HG03095 (cell line): ENCODE measurements around the gene ZDHHC14.
A peak's percentile ranks its signal among the peaks of the same experiment; 100 is the strongest.

ENCODE experiments used
- ATAC-seq: cut with Tn5 transposase; IDR thresholded peaks from one replicate; pipeline ENCODE4 v1.9.1; 2021; ENCODE audit warnings: moderate library complexity; ENCODE audit not compliant: unreplicated experiment

The ZDHHC14 gene

DNA sequence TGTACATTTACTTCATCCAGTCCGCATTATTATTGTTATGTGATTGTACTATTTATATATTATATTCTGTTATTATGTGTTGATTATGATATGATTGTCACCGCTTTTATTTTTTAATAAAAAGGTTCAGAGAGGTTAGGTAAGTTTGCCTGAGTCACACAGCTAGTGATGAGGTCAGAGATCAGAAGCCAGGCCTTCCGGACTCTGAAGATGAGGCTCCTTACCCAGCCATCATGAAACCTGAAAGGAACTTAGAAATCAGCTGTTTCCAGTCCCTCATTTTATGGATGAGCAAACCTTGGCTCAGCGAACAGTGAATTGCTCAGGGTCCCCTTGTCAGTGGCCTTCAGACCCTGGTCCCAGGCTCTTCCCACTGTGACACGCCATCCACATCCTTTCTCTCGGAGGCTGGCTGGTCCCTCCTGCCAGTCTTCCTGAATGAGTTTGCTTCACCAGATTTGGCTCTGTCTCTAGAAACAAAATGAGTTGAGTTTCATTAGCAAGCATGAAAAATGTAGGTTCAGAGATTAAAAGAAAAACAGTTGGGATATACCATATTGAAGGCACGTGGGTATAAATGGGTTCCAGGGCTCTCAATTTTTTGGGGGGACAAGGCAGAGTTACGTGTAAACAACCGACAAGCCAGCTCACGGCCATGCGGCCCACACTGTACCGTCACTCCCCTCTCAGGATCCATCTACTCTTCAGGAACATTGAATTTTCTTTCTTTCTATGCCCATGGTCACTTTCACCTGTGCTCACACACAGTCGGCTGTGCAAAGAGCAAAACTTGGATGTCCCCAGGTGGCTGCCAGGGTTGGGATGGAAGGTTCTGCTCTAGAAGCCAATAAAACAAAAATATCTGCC, 132.9 kb downstream of the ZDHHC14 start:
- no peak for ATAC-seq

DNA sequence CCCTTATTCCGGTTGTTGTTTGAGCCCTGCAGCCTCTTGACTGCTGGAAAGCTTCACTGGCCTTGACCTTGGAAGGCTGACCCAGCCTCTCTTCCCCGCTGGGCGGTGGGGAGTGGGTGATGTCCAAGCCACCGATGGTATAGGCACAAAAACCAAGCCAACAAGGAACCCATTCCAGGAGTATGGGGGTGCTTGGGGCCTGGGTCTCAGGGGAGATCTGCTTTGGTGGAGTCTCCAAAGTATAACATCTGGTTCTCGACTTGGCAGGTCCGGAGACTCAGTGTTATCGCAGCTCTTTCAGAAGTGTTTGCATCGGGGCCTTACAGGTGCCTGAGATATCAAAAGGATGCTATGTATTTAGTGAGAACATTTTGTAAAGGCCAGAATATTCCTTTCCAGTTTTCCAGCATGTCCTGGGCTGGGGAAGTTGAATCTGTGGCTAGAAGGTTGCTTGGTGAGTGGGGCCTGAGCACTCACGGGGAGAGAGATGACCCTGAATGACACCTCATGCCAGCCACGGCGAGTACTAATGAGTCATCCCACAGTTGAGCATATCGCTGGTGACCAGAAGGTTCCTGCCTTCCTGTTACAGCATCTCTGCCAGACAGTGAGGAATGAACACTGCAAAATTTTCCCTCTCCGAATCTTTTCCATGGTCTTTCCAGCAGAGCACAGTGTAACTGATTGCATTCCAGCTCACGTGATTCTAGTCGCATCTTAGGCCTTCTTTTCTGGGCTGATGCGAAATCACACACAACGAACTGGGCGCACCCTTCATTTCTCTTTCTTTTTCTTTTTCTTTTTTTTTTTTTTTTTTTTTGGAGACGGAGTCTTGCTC, 133.9 kb downstream of the ZDHHC14 start:
- no peak for ATAC-seq

DNA sequence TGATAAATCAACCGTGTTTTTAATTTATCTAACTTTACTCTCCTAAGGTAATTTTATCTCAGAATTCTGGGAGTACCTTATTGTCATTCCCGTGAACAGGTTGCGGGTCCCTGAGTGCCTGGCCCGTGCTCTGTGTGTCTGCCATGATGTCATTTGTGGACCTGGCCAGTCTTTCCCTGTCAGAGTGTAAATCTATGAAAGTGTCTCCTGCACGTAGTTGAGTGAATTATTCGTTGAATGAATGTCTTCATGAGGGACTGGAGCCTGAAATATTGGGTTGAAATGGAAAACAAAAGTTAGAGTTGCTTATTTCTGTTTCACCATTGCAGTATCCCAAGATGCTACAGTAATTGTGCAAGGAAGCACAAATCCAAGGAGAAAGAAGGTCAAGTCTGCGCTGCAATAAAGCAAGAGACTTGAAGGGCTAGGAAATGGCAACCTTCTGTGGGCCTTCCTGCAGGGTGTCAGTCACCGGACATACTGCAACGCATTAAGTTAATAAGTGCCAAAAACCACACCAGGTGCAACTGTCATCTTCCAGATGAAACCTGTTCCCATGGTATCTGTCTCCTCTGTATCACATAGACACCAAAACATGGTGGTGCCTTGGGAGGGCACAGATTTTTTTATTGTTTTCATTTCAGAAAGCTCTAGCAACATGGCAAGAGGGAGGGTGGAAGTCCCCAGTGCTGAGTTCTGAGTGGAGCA, 135.5 kb downstream of the ZDHHC14 start:
- no peak for ATAC-seq

DNA sequence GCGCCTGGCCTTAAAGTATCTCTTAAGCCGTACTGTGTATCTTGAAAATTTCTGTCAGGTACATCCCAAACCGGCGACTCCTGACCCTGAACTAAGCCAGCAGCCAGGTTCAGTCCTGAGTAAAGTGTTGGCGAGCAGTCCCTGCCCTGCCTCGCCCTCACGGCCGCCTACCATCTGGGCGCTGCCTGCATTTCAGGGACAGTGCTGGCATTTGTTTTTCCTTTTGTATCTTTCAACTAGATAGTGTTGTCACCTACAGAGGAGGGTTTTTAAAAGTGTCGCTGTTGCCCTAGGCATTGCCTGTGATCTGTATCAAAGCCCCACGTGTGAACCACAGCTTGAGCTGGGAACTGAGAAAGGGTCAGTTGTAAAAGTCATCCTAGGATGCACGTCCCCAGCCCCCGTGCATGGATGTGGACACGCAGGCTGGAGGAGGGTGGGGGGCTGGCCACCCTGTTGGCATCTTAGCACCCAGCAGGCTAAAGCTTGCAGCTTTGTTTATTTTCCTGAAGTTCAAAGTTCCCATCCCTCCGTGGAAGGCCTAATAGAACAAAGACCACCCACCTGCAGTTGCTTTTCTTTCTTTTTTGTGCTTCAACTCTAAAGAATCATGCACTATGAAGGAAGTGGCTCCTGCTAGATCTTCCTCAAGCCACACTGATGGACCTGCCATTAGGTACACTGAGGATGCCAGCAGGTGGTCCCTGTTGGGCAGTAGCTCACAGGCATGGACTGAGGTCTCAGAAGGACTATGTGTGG, 136.8 kb downstream of the ZDHHC14 start:
- no peak for ATAC-seq

DNA sequence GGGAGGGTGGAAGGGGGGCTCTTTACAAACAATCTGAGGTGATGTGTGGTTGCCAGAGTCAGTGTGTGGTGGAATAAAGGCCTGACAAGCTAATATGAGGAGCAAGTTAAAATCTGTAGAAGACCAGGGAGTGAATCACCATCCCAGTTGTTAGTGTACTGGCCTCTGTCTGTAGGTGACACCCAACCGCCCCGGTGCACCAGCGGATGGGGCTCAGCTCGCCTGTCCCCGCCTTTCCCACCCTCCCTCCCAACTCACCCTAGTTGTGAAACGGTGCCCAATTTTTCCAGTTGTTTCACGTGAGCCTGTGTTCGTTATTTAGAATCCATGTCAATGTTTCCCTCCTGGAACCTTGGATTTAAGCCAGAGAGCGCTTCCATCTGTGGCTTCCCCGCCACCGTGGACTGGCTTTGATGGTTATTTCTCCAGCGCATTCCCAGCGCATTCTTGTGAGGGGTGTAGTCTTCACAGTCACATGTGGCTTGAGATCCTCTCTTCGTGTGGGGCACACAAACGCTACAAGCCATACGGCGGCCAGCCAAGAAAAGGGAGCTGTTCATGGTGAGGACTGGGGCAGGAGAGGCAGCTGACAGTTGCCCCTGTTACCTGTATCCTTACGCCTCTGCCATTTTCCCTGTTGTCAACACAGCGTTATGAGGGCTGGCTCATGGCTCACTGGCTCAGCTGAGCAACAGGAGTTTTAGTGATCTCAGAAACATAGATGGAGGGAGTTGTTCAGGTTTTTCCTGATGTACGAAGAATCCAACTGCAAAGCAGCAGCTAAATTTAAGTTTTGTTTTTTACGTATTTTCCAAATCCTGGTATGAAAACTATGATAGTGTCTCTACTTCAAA, 137.6 kb downstream of the ZDHHC14 start:
- ATAC-seq: no peak

DNA sequence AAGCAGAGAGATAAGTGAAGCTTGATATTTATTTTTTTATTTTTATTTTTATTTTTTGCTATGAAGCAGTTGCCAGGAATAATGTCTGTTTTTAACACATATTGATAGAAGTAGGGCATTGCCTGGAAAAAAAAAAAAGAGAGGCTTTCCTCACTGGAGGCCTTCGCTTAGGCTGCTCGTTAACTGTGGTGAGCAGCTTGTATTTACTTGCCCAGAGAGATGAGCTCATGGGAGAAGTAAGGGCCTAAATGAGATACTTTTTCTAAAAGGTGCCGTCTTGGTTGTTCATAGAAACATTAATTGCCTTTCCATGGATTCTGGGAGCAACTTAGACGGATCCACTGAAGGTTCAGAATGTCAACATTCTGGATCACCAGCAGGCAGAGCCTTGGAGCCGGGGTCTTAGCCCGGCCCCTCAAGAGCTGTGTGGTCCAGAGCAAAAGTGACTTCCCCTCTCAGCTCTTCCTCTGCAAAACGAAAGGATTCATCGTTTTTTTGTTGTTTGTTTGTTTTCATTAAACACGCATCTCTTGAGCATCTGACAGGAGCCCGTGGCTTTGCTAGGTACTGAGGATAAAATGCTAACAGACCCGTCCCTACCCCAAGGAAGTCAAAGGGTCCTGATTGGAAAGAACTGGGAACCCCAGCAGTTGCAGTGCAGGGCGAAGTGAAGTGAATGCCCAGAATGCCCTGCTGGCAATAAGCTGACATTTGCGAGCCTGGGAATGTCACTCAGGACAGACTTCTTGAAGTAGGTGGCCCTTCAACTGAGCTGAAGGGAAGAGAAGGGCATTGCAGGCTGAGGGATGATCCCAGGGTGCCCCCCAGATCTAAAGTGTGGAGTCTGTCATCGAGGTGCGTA, 138.5 kb downstream of the ZDHHC14 start:
- ATAC-seq: no peak

DNA sequence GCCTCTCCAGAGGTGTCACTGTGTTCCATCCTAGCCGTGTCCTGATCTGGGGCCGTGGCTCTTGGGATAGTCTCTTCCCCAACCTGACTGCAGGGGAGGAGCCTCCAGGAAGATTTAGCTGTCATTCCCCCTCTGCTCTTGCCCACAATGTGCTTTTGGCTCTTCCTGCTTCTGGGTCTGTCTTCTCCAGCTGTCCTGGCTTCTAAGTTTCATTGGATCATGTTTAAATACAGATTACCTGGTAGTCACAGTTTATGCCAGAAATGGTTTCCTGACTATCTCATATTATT, 139.1 kb downstream of the ZDHHC14 start:
- ATAC-seq: no peak

DNA sequence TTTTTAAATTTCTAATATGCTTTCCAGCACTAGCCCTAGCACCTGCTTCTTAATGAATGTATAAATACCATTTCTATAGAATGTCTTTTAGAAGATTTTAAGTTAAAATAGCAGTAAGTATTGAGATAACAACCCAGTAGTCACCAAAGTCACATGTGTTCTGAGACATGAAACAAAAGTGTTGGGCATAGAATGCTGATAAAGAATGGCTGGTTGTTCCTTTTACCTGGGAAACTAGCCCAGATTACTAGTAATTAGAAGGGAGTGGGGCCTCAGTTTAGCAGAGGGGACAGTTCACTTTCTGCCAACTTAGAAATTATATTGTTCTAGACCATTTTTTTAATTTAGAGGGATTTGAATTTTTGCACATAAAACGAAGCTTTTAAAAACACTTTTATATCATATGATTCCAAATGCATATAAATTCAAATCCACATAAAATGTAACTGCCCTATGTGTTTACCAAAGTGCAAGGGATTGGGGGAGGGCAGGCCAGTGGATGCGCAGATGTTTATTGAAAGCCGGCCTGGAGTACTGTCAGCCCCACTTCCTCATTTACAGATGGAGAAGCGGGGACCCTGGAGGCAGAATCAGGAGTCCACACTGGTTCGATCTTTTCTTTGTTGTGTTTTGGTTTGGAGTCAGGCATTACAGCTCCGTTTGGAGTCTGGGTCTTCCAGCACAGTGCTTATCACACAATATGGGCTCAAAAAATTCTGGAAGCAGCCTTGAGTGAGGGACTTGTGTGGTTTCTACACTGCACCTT, 139.8 kb downstream of the ZDHHC14 start:
- ATAC-seq: no peak

DNA sequence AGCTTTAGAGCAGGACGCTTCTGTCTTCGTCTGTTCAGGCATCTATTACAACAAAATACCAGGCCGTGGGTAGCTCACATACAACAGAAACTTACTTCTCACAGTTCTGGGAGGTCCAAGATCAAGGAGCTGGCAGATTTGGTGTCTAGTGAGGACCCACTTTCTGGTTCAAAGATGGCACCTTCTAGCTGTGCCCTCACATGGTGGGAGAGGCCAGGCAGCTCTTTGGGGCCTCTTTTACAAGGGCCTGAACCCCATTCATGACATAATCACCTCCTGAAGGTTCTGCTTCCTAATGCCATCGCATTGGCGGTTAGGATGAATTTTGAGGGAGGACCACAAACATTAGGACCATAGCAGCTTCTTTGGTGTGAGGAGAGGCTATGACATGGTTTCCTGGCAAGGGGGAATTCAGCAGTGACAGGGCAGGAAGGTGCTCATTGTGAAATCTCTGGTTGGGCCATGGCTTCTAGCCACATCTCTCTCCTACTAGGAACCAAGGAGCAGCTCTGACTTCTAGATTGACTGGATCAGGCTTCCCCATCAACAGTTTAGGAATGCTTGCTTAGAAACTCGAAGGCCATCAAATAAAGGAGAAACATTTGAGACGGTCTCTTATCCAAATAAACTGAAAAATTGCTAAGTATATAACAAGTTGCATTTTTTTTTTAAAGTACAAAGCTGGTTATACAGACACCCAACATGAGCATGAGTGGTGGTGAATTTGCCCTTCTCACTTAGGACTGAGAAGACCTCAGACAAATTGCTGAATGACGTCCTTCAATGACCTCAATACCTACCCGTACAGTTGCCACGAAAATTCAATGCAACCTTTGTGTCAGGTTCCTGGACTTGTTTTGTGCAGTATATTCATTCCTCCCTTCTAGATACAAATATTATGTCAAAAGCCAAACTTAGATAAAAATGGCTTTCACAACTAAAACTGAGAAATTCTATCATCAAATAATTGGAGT, 140.7 kb downstream of the ZDHHC14 start:
- no peak for ATAC-seq

DNA sequence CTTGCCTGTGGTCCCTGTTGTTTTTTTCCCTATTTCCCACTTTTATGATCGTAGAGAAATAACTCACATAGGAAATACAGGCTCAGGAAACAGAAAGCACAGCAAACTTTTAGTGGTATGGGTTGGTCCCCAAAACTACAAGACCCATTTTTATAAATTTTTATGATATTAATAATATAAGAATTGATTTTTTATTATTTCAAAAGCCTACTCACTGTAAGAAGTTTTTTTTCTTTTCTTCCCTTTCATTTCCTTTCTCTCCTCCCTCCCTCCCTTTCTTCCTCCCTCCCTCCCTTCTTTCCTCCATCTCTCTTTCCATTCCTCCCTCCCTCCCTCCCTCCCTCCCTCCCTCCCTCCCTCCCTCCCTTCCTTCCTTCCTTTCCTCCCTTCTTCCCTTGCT, 141.5 kb downstream of the ZDHHC14 start:
- ATAC-seq: no peak

DNA sequence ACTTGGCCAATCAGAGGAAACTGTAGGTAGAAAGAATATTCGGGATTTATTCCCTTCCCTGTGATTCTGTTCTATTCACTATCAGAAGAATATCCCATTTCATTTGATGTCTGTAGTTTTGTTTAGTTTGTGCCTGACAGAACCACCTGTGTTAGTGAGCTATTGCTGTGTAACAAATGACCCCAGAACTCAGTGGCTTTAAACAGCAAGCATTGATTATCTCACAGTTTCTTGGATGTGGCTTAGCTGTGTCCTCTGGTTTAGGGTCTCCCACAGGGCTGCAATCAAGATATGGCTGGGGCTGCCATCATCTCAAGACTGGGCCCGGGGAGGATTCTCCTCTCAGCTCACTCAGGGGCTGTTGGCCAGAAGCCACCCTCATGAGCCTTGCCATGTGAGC, 143.7 kb downstream of the ZDHHC14 start:
- no peak for ATAC-seq

DNA sequence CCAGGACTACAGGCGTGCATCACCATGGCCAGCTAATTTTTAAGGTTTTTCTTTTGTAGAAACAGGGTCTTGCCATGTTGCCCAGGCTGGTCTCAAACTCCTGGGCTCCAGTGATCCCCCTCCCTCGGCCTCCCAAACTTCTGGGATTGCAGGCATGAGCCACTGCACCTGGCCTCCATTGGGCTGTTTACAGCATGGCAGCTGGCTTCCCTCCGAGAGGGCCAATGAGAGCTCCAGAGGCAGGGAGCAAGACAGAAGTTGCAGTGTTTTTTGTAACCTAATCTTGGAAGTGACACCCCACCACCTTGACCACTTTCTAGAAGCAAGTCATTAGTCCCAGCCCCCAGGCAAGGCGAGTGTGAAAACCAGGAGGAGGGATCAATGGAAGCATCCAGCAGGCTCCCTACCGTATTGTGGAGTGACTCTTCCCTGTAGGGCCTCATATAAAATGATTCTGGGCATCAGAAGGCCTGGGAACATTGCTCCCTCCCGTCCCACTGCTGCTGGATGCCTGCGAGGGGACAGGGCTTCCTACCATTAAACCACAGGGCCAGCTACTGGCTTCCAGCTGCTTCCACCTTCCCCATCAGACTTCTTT, 144.4 kb downstream of the ZDHHC14 start:
- ATAC-seq: no peak

DNA sequence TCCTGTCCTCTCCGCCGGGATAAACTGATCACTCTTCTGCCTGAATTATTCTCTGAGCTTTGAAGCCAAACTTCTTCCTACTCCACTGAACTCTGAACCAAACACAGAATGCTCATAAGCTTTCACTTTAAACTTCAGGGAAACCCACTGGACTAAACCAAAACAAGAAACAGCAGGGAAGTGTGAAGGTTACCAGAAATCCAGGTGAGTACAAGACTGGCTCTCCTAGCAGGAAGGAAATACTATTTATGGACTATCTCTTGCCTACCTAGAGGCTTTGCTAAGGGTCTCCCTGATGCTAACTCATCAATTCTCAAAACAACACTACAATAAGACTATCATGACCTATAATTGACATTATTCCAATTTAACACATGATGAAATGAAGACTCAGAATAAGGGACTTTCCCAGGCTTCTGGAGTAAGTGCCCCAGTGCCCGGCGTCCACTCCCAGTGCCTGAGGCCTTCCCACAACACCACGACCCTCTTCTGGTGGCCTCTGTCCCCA, 145.0 kb downstream of the ZDHHC14 start:
- ATAC-seq: no peak

DNA sequence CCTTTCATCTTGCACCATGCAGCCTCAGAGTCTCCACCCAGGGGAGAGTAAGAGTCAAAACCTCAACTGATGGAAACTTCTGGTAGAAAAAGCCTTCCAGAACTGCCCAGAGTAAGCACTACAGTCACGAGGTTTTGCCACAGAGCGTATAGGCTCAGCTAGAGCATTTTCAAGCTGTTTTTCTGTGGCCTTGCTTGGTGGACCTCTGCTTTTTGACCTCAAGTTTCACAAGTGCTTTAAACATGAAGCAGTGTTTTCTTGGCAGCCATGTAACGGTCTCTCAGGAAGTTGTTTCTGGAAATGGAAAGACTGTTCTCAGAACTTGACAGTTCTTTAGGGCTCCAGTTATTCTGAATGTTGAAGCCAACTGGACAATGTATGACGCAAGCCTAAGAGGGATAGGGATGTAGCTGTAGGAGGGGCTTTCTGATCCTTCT, 146.5 kb downstream of the ZDHHC14 start:
- peak; percentile 79 for ATAC-seq

DNA sequence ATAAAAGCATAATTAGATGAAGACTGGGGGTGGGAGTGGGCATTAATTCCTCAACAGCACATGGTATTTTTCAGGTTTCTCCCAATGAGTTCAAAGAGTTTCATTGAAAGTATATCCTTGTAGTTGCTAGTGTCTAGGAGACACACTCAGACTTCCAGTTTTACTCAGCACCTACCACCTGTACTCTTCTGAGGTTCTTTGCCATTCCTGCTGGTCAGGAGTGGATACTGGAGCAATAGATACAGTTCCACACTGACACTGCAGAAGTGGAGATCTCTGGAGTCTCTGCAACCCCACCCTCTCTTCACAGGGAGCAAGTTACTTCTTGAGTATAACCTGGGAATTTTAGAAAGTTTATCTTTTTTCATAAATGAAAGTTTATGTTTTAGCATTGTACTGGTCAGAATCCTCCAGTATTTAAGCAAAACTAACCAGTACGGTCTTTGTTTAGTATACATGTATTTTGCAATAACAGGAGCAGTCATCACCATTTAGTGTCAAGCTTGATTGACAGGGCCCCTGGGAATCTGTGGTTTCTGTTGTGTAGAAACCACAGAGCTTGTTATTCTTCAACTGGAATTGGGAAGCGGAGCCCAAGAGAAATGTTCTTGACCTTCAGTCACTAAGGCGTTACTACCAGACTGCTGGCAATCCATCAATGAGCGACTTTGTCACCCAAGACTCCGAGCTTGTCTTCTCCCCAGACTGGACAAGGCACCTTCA, 148.1 kb downstream of the ZDHHC14 start:
- ATAC-seq: no peak

DNA sequence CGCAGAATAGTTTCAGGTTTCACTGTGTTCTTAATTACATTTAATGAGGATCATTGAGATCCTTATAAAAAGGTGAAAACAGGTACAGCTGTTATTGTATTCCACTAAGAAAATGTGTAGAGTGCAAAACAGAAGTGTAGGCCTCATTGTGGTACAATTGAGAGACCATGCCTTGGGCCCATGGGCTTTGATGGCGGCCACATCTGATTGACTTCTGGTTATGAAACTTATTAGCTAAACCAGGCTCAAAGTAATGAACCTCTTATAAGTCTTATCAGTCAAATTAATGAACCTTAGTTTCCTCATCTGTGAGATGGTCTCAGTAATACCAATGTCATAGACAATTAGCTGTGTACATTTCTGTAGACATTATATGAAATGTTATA, 148.7 kb downstream of the ZDHHC14 start:
- no peak for ATAC-seq
